Thyroid gland (tissue), 4 donors: Measurements from ENCODE around the gene NPIPA3.

Source experiments
- POLR2A ChIP-seq, 2 donors: fragments of 450-650 bp; IDR thresholded peaks; one replicate each; pipeline ENCODE4 v1.6.1; 2017; ENCODE audit warnings: antibody characterized with exemption in 2 of 2, mild to moderate bottlenecking in 2 of 2, moderate library complexity in 1 of 2
- TF ChIP-seq, protein P1 (sequence below), 6 experiments: fragments of 200-600 bp in 3 of 6; fragments of 450-650 bp in 3 of 6; sonication (generic) in 3 of 6; IDR thresholded peaks; one replicate each; pipeline ENCODE4 v1.5.1; 2016 to 2019; ENCODE audit warnings: antibody characterized with exemption in 6 of 6, mild to moderate bottlenecking in 2 of 6, inconsistent platforms in 1 of 6, moderate library complexity in 1 of 6

DNA sequence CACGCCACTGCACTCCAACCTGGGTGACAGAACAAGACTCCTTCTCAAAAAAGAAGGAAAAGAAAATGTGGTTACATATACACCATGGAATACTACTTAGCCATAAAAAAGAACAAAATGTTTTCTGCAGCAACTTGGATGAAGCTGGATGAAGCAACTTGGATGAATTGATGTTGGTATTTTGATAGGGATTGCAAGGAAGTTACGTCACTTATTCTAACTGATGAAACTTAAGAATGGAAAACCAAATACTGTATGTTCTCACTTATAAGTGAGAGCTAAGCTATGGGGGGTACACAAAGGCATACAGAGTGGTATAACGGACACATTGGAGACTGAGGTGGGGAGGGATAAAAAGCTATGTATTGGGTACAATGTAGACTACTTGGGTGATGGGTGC, 26.6 kb upstream of the NPIPA3 start:
- TF ChIP-seq, protein P1, sequence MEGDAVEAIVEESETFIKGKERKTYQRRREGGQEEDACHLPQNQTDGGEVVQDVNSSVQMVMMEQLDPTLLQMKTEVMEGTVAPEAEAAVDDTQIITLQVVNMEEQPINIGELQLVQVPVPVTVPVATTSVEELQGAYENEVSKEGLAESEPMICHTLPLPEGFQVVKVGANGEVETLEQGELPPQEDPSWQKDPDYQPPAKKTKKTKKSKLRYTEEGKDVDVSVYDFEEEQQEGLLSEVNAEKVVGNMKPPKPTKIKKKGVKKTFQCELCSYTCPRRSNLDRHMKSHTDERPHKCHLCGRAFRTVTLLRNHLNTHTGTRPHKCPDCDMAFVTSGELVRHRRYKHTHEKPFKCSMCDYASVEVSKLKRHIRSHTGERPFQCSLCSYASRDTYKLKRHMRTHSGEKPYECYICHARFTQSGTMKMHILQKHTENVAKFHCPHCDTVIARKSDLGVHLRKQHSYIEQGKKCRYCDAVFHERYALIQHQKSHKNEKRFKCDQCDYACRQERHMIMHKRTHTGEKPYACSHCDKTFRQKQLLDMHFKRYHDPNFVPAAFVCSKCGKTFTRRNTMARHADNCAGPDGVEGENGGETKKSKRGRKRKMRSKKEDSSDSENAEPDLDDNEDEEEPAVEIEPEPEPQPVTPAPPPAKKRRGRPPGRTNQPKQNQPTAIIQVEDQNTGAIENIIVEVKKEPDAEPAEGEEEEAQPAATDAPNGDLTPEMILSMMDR (IDR thresholded peaks at IDR 0.05) = no peak
- no peak for TF ChIP-seq POLR2A (IDR thresholded peaks at IDR 0.05)
